ENCODE results near the gene CALCOCO1.

Gene CALCOCO1

GRCh38 chr12:53757101-53757770, 30.0 kb upstream of the CALCOCO1 start:
- TF ChIP-seq CTCF (IDR thresholded peaks at IDR 0.05; ENCODE audit: insufficient read depth, low read depth, low read length, missing control alignments) = peak; percentile 97
- DNase-seq (ENCODE audit: low read depth) = peak; percentile 91
- H3K4me3 ChIP-seq (ENCODE audit: low read depth, low read length) = peak overlapping the region; percentile 66

GRCh38 chr12:53756300-53757100, 29.2 kb upstream of the CALCOCO1 start:
- no peak for DNase-seq (ENCODE audit: low read depth)
- no peak for TF ChIP-seq CTCF (IDR thresholded peaks at IDR 0.05; ENCODE audit: insufficient read depth, low read depth, low read length, missing control alignments)
- H3K4me3 ChIP-seq (ENCODE audit: low read depth, low read length) = peak overlapping the region; percentile 66

GRCh38 chr12:53755893-53756292, 28.6 kb upstream of the CALCOCO1 start:
- no peak for DNase-seq (ENCODE audit: low read depth)
- H3K4me3 ChIP-seq (ENCODE audit: low read depth, low read length) = peak overlapping the region; percentile 9; the same call in 1 of the 2 replicates
- TF ChIP-seq CTCF (IDR thresholded peaks at IDR 0.05; ENCODE audit: insufficient read depth, low read depth, low read length, missing control alignments) = no peak

- DNase-seq (ENCODE audit: low read depth) = no peak
- no peak overlapping the region for H3K4me3 ChIP-seq (ENCODE audit: low read depth, low read length)
- TF ChIP-seq CTCF (IDR thresholded peaks at IDR 0.05; ENCODE audit: insufficient read depth, low read depth, low read length, missing control alignments) = peak; percentile 13
Observed at GRCh38 chr12:53755451-53755891, 28.2 kb upstream of the CALCOCO1 start.

- H3K4me3 ChIP-seq (ENCODE audit: low read depth, low read length) = no peak overlapping the region; the same call in 1 of the 2 replicates
- DNase-seq (ENCODE audit: low read depth) = no peak
- no peak for TF ChIP-seq CTCF (IDR thresholded peaks at IDR 0.05; ENCODE audit: insufficient read depth, low read depth, low read length, missing control alignments)
Observed at GRCh38 chr12:53754633-53755264, 27.5 kb upstream of the CALCOCO1 start.

- DNase-seq (ENCODE audit: low read depth) = no peak
- H3K4me3 ChIP-seq (ENCODE audit: low read depth, low read length) = no peak overlapping the region
- TF ChIP-seq CTCF (IDR thresholded peaks at IDR 0.05; ENCODE audit: insufficient read depth, low read depth, low read length, missing control alignments) = no peak
Observed at GRCh38 chr12:53754188-53754585, 26.9 kb upstream of the CALCOCO1 start.
